Measurements from ENCODE around the gene PTPRM.

Gene PTPRM

GRCh38 chr18:7711495-7711894 lies 144.4 kb downstream of the PTPRM start:
- ATAC-seq (ENCODE audit: insufficient read depth, low read depth) (no peak), DNase-seq (no peak)
- H3K9ac ChIP-seq (ENCODE audit: low read depth, low read length): no peak overlapping the region
- H3K36me3 ChIP-seq (ENCODE audit: insufficient read depth, low read length): no peaks in the 10 kb centered on the region
- H3K27me3 ChIP-seq (ENCODE audit: insufficient read depth, low read length, poor library complexity): no peaks in the 10 kb centered on the region
- no peak overlapping the region for H2AFZ ChIP-seq (ENCODE audit: low read depth, low read length)
- H3K4me1 ChIP-seq (ENCODE audit: insufficient read depth, low read length): no peaks in the 10 kb centered on the region
- no peak overlapping the region for H3K27ac ChIP-seq (ENCODE audit: low read length)
- H3K79me2 ChIP-seq (ENCODE audit: insufficient read depth, low read length): no peaks in the 10 kb centered on the region
- H4K20me1 ChIP-seq (ENCODE audit: insufficient read depth, low read length): no peaks in the 10 kb centered on the region
- H3K9me3 ChIP-seq (ENCODE audit: insufficient read depth, low read length, severe bottlenecking): no peaks in the 10 kb centered on the region
- no peak overlapping the region for H3K4me2 ChIP-seq (ENCODE audit: insufficient read depth, low read length)
- TF ChIP-seq EZH2 (IDR thresholded peaks at IDR 0.05; ENCODE audit: borderline replicate concordance, low read depth, low read length, severe bottlenecking) (no peak), CTCF (IDR thresholded peaks at IDR 0.05; ENCODE audit: borderline replicate concordance, extremely low read depth, low read length, poor library complexity, severe bottlenecking) (no peak)
- no peak overlapping the region for H3K4me3 ChIP-seq (ENCODE audit: low read depth in 1 of 2, low read length in 2 of 2)

GRCh38 chr18:7720395-7720794 lies 153.3 kb downstream of the PTPRM start:
- Histone ChIP-seq H3K4me2 (ENCODE audit: insufficient read depth, low read length) (no peak overlapping the region), H3K27ac (ENCODE audit: low read length) (no peak overlapping the region), H2AFZ (ENCODE audit: low read depth, low read length) (no peak overlapping the region), H3K4me1 (ENCODE audit: insufficient read depth, low read length) (no peaks in the 10 kb centered on the region), H3K27me3 (ENCODE audit: insufficient read depth, low read length, poor library complexity) (no peaks in the 10 kb centered on the region), H3K36me3 (ENCODE audit: insufficient read depth, low read length) (no peaks in the 10 kb centered on the region), H3K9ac (ENCODE audit: low read depth, low read length) (no peak overlapping the region), H4K20me1 (ENCODE audit: insufficient read depth, low read length) (no peaks in the 10 kb centered on the region), H3K9me3 (ENCODE audit: insufficient read depth, low read length, severe bottlenecking) (no peaks in the 10 kb centered on the region), H3K4me3 (ENCODE audit: low read depth in 1 of 2, low read length in 2 of 2) (no peak overlapping the region), H3K79me2 (ENCODE audit: insufficient read depth, low read length) (no peaks in the 10 kb centered on the region)
- TF ChIP-seq CTCF (IDR thresholded peaks at IDR 0.05; ENCODE audit: borderline replicate concordance, extremely low read depth, low read length, poor library complexity, severe bottlenecking): no peak
- no peak for DNase-seq
- ATAC-seq (ENCODE audit: insufficient read depth, low read depth): no peak

- no peak overlapping the region for H2AFZ ChIP-seq (ENCODE audit: low read depth, low read length)
- ATAC-seq (ENCODE audit: insufficient read depth, low read depth) (no peak), DNase-seq (no peak)
- H3K4me1 ChIP-seq (ENCODE audit: insufficient read depth, low read length): no peaks in the 10 kb centered on the region
- no peaks in the 10 kb centered on the region for H3K9me3 ChIP-seq (ENCODE audit: insufficient read depth, low read length, severe bottlenecking)
- no peaks in the 10 kb centered on the region for H3K79me2 ChIP-seq (ENCODE audit: insufficient read depth, low read length)
- H3K4me3 ChIP-seq (ENCODE audit: low read depth in 1 of 2, low read length in 2 of 2): no peak overlapping the region
- no peaks in the 10 kb centered on the region for H3K36me3 ChIP-seq (ENCODE audit: insufficient read depth, low read length)
- H3K27ac ChIP-seq (ENCODE audit: low read length): no peak overlapping the region
- no peak overlapping the region for H3K9ac ChIP-seq (ENCODE audit: low read depth, low read length)
- no peaks in the 10 kb centered on the region for H4K20me1 ChIP-seq (ENCODE audit: insufficient read depth, low read length)
- no peaks in the 10 kb centered on the region for H3K27me3 ChIP-seq (ENCODE audit: insufficient read depth, low read length, poor library complexity)
- H3K4me2 ChIP-seq (ENCODE audit: insufficient read depth, low read length): no peak overlapping the region
- TF ChIP-seq CTCF (IDR thresholded peaks at IDR 0.05; ENCODE audit: borderline replicate concordance, extremely low read depth, low read length, poor library complexity, severe bottlenecking) (no peak), EZH2 (IDR thresholded peaks at IDR 0.05; ENCODE audit: borderline replicate concordance, low read depth, low read length, severe bottlenecking) (no peak)
Measured at GRCh38 chr18:7721532-7721931, 154.4 kb downstream of the PTPRM start.

- Histone ChIP-seq H3K4me3 (ENCODE audit: low read depth in 1 of 2, low read length in 2 of 2) (no peak overlapping the region), H4K20me1 (ENCODE audit: insufficient read depth, low read length) (no peaks in the 10 kb centered on the region), H3K4me2 (ENCODE audit: insufficient read depth, low read length) (no peak overlapping the region), H2AFZ (ENCODE audit: low read depth, low read length) (no peak overlapping the region), H3K27ac (ENCODE audit: low read length) (no peak overlapping the region), H3K9me3 (ENCODE audit: insufficient read depth, low read length, severe bottlenecking) (no peaks in the 10 kb centered on the region), H3K27me3 (ENCODE audit: insufficient read depth, low read length, poor library complexity) (no peaks in the 10 kb centered on the region), H3K79me2 (ENCODE audit: insufficient read depth, low read length) (no peaks in the 10 kb centered on the region), H3K36me3 (ENCODE audit: insufficient read depth, low read length) (no peaks in the 10 kb centered on the region), H3K4me1 (ENCODE audit: insufficient read depth, low read length) (no peaks in the 10 kb centered on the region), H3K9ac (ENCODE audit: low read depth, low read length) (no peak overlapping the region)
- TF ChIP-seq EZH2 (IDR thresholded peaks at IDR 0.05; ENCODE audit: borderline replicate concordance, low read depth, low read length, severe bottlenecking) (no peak), CTCF (IDR thresholded peaks at IDR 0.05; ENCODE audit: borderline replicate concordance, extremely low read depth, low read length, poor library complexity, severe bottlenecking) (no peak)
- ATAC-seq (ENCODE audit: insufficient read depth, low read depth) (no peak), DNase-seq (no peak)
Measured at GRCh38 chr18:7722955-7723354, 155.8 kb downstream of the PTPRM start.

Data from DND-41 (cell line).